ENCODE results near the gene SSH2. TPM values are rescaled to one million over a fixed set of nuclear protein-coding genes. Genes with fewer than 3 reads are reported as not detected.

Gene SSH2
- total RNA-seq, 1 donor from 2014 or later, result 12.2 TPM

- Mint-ChIP-seq H3K4me3 (no peak overlapping the region), H3K4me1 (no peaks in the 10 kb centered on the region), H3K9me3 (no peaks in the 10 kb centered on the region), H3K36me3 (peaks cover 2% of the 10 kb centered on the region), H3K27ac (no peak overlapping the region), H3K27me3 (ENCODE audit: insufficient read depth, low read depth) (no peaks in the 10 kb centered on the region)
- Histone ChIP-seq H3K27ac (no peak overlapping the region), H3K9me3 (ENCODE audit: low read depth) (no peaks in the 10 kb centered on the region), H4K20me1 (ENCODE audit: low read depth) (no peaks in the 10 kb centered on the region), H3K4me1 (no peaks in the 10 kb centered on the region), H3K4me3 (no peak overlapping the region), H3K36me3 (no peaks in the 10 kb centered on the region), H3K79me2 (ENCODE audit: low read depth) (no peaks in the 10 kb centered on the region), H3F3A (ENCODE audit: low read depth) (no peaks in the 10 kb centered on the region), H2AFZ (replicated peaks) (no peak overlapping the region), H3K9ac (no peak overlapping the region), H3K4me2 (no peak overlapping the region), H3K27me3 (no peaks in the 10 kb centered on the region)
- DNase-seq (ENCODE audit: low spot score), result no peak
- no peak for TF ChIP-seq EZH2phosphoT487 (IDR thresholded peaks at IDR 0.05)
- no peak for TF ChIP-seq CTCF (IDR thresholded peaks at IDR 0.05)
- TF ChIP-seq EZH2 (IDR thresholded peaks at IDR 0.05), result no peak
These were observed 133.4 kb downstream of the SSH2 start for GRCh38 chr17:29796652-29797051.

GRCh38 chr17:29793501-29793900 is 136.5 kb downstream of the SSH2 start:
- TF ChIP-seq EZH2phosphoT487 (IDR thresholded peaks at IDR 0.05) (no peak), EZH2 (IDR thresholded peaks at IDR 0.05) (no peak), CTCF (IDR thresholded peaks at IDR 0.05) (no peak)
- peaks cover 14% of the 10 kb centered on the region for H3K4me1 ChIP-seq
- Mint-ChIP-seq H3K4me3 (no peak overlapping the region), H3K4me1 (peaks cover 17% of the 10 kb centered on the region), H3K27me3 (ENCODE audit: insufficient read depth, low read depth) (peaks cover 2% of the 10 kb centered on the region), H3K27ac (no peak overlapping the region), H3K36me3 (peaks cover 9% of the 10 kb centered on the region), H3K9me3 (no peaks in the 10 kb centered on the region)
- no peak overlapping the region for H3K9ac ChIP-seq
- no peak overlapping the region for H2AFZ ChIP-seq (replicated peaks)
- no peaks in the 10 kb centered on the region for H3K36me3 ChIP-seq
- H3K79me2 ChIP-seq (ENCODE audit: low read depth), result no peaks in the 10 kb centered on the region
- H3K9me3 ChIP-seq (ENCODE audit: low read depth), result no peaks in the 10 kb centered on the region
- no peak overlapping the region for H3K27ac ChIP-seq
- no peaks in the 10 kb centered on the region for H4K20me1 ChIP-seq (ENCODE audit: low read depth)
- DNase-seq (ENCODE audit: low spot score), result no peak
- H3K27me3 ChIP-seq, result no peaks in the 10 kb centered on the region
- peaks cover 19% of the 10 kb centered on the region for H3F3A ChIP-seq (ENCODE audit: low read depth)
- H3K4me2 ChIP-seq, result no peak overlapping the region
- no peak overlapping the region for H3K4me3 ChIP-seq

- H3K4me1 Mint-ChIP-seq, result peaks cover 21% of the 10 kb centered on the region
- H3K9me3 Mint-ChIP-seq, result no peaks in the 10 kb centered on the region
- DNase-seq (ENCODE audit: low spot score), result no peak
- Histone ChIP-seq H3K36me3 (no peaks in the 10 kb centered on the region), H4K20me1 (ENCODE audit: low read depth) (no peaks in the 10 kb centered on the region), H3K4me3 (no peak overlapping the region), H3K9me3 (ENCODE audit: low read depth) (no peaks in the 10 kb centered on the region), H3K4me1 (peaks cover 15% of the 10 kb centered on the region), H3K4me2 (no peak overlapping the region), H2AFZ (replicated peaks) (no peak overlapping the region), H3K27ac (no peak overlapping the region), H3K27me3 (no peaks in the 10 kb centered on the region), H3F3A (ENCODE audit: low read depth) (peaks cover 24% of the 10 kb centered on the region), H3K79me2 (ENCODE audit: low read depth) (no peaks in the 10 kb centered on the region), H3K9ac (no peak overlapping the region)
- H3K27ac Mint-ChIP-seq, result no peak overlapping the region
- peaks cover 11% of the 10 kb centered on the region for H3K36me3 Mint-ChIP-seq
- no peak overlapping the region for H3K4me3 Mint-ChIP-seq
- TF ChIP-seq EZH2phosphoT487 (IDR thresholded peaks at IDR 0.05) (no peak), EZH2 (IDR thresholded peaks at IDR 0.05) (no peak), CTCF (IDR thresholded peaks at IDR 0.05) (no peak)
- H3K27me3 Mint-ChIP-seq (ENCODE audit: insufficient read depth, low read depth), result peaks cover 2% of the 10 kb centered on the region
These were observed 138.5 kb downstream of the SSH2 start for GRCh38 chr17:29791336-29792080.

Data from neural progenitor cell (in vitro differentiated cells).